Memory B cell (primary cell): Measurements from ENCODE around the gene CDC73.

Experiments used
- ATAC-seq: fragments of 150-1000 bp; cut with Tn5 transposase; 2 replicates; pipeline ENCODE4 v1.10.0; 2021; ENCODE audit warnings: low read depth, mild to moderate bottlenecking, moderate library complexity
- DNase-seq, 2 donors: peaks; one replicate each; pipeline ENCODE4 v3.0.0; 2022; ENCODE audit warnings: low spot score in 2 of 2
- H3K27ac Mint-ChIP-seq: one replicate; pipeline ENCODE4 v1.8.0; 2022; ENCODE audit warnings: mild to moderate bottlenecking, moderate library complexity, mixed read lengths
- H3K27me3 Mint-ChIP-seq: one replicate; pipeline ENCODE4 v1.8.0; 2022; ENCODE audit warnings: mixed read lengths
- H3K36me3 Mint-ChIP-seq: one replicate; pipeline ENCODE4 v1.8.0; 2022; ENCODE audit warnings: mild to moderate bottlenecking, mixed read lengths
- H3K4me1 Mint-ChIP-seq: one replicate; pipeline ENCODE4 v1.8.0; 2022; ENCODE audit warnings: mixed read lengths
- H3K4me3 Mint-ChIP-seq: one replicate; pipeline ENCODE4 v1.8.0; 2022; ENCODE audit warnings: mild to moderate bottlenecking, moderate library complexity, mixed read lengths
- H3K9me3 Mint-ChIP-seq: one replicate; pipeline ENCODE4 v1.8.0; 2022; ENCODE audit warnings: mixed read lengths

Gene CDC73

DNA sequence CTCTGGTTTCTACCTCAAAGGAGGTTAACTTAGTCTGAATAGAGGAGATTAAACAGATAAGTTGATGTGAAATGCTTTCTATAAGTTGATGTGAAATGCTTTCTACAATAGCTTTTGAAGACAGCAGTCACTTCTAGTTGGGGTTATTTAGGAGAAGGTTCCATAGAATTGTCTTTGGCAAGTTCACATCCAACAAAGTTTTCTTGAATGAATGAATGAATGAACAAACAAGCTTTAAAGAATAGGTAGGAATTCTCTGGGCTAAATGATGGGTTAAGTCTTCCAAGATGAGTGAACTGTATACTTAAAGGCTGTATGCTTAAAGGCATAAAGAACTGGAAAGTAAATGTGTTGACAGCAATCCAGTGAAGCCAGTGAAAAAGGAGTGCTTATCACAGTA, 1.9 kb downstream of the CDC73 start:
- Mint-ChIP-seq H3K27me3 (no peaks in the 10 kb centered on the region), H3K27ac (peak overlapping the region; percentile 66), H3K36me3 (peaks cover 2% of the 10 kb centered on the region), H3K4me1 (peaks cover 17% of the 10 kb centered on the region), H3K4me3 (peak overlapping the region; percentile 50), H3K9me3 (no peaks in the 10 kb centered on the region)
- DNase-seq: no peak
- ATAC-seq: no peak

- Mint-ChIP-seq H3K4me1 (peaks cover 19% of the 10 kb centered on the region), H3K27me3 (no peaks in the 10 kb centered on the region)
These were observed 3.5 kb downstream of the CDC73 start for GRCh38 chr1:193125369-193125768.

GRCh38 chr1:193131266-193131860, 9.5 kb downstream of the CDC73 start:
- no peaks in the 10 kb centered on the region for H3K27me3 Mint-ChIP-seq
- ATAC-seq: no peak
- no peak for DNase-seq
- H3K9me3 Mint-ChIP-seq: no peaks in the 10 kb centered on the region
- H3K4me3 Mint-ChIP-seq: no peak overlapping the region
- peaks cover 13% of the 10 kb centered on the region for H3K4me1 Mint-ChIP-seq
- H3K36me3 Mint-ChIP-seq: peaks cover 22% of the 10 kb centered on the region
- H3K27ac Mint-ChIP-seq: peak overlapping the region; percentile 3

More at GRCh38 chr1:193125369-193125768, 3.5 kb downstream of the CDC73 start:
- H3K4me3 Mint-ChIP-seq: no peak overlapping the region
- H3K36me3 Mint-ChIP-seq: peaks cover 4% of the 10 kb centered on the region
- no peaks in the 10 kb centered on the region for H3K9me3 Mint-ChIP-seq
- ATAC-seq: no peak
- DNase-seq: no peak
- no peak overlapping the region for H3K27ac Mint-ChIP-seq

DNA sequence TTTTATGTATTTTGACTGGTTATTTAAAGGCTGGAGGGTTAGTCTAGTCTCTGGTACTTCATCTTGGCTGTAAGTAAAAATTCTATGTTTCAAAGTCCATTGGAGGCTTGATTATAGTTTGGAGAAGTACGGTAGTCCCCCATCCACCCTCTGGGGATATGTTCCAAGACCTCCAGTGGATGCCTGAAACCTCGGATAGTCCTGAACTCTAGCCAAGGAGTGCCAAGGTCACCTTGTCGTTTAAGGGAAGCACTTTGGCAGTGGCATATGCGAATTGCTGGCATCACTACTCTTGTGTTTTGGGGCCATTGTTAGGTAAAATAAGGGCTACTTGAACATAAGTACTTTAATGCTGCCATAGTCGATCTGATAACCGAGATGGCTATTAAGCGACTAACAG, 18.4 kb downstream of the CDC73 start:
- H3K36me3 Mint-ChIP-seq: peaks cover 27% of the 10 kb centered on the region
- H3K9me3 Mint-ChIP-seq: no peaks in the 10 kb centered on the region
- DNase-seq: no peak
- ATAC-seq: no peak
- no peak overlapping the region for H3K27ac Mint-ChIP-seq
- H3K4me3 Mint-ChIP-seq: no peak overlapping the region
- no peaks in the 10 kb centered on the region for H3K4me1 Mint-ChIP-seq
- no peaks in the 10 kb centered on the region for H3K27me3 Mint-ChIP-seq

GRCh38 chr1:193141804-193142203, 20.0 kb downstream of the CDC73 start:
- no peak for DNase-seq

DNA sequence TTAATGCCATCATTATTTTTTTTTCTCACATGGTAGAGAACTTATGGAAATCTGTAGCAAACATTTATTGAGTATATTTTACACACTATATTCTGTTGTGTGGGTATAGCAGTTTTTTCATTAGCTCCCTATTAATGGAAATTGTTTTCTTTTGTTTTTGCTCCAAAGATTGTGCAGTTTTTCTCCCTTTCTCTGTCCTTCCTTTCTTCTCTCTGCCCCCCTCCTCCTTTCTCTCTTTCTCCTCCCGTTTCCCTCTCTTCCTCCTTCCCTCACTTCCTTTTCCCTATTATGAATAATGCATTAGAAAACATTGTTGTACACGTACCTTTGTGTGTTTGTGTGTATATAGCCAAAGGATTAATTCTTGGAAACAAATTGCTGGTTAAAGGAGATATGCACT, 20.6 kb downstream of the CDC73 start:
- Mint-ChIP-seq H3K27me3 (no peaks in the 10 kb centered on the region), H3K27ac (no peak overlapping the region), H3K36me3 (peaks cover 37% of the 10 kb centered on the region), H3K9me3 (no peaks in the 10 kb centered on the region), H3K4me1 (no peaks in the 10 kb centered on the region), H3K4me3 (no peak overlapping the region)
- ATAC-seq (no peak), DNase-seq (no peak)

More at GRCh38 chr1:193141804-193142203, 20.0 kb downstream of the CDC73 start:
- peak overlapping the region; percentile 53 for H3K27ac Mint-ChIP-seq
- no peaks in the 10 kb centered on the region for H3K27me3 Mint-ChIP-seq
- no peak overlapping the region for H3K4me3 Mint-ChIP-seq
- H3K36me3 Mint-ChIP-seq: peaks cover 36% of the 10 kb centered on the region
- H3K4me1 Mint-ChIP-seq: no peaks in the 10 kb centered on the region
- ATAC-seq: no peak
- H3K9me3 Mint-ChIP-seq: no peaks in the 10 kb centered on the region

DNA sequence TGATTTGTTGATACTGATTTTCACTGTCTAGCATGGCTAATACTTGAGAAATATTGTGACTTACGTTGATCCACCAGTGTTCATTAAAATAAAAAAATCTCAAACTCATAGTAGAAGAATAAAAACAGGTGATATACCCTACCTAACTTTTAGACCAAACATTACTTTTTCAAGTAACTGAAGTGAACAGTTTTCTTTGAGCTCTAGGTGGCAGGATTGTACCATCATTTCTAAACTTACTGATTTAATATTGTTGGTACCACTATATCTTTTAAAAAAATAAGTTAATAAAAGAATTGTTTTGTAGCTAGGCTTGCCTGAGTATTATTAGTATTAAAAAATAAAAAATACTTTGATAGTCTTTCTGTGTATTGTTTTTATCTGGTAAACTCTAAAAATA, 21.5 kb downstream of the CDC73 start:
- ATAC-seq (no peak), DNase-seq (no peak)
- H3K9me3 Mint-ChIP-seq: no peaks in the 10 kb centered on the region
- no peak overlapping the region for H3K27ac Mint-ChIP-seq
- H3K27me3 Mint-ChIP-seq: no peaks in the 10 kb centered on the region
- H3K36me3 Mint-ChIP-seq: peaks cover 35% of the 10 kb centered on the region
- no peaks in the 10 kb centered on the region for H3K4me1 Mint-ChIP-seq
- H3K4me3 Mint-ChIP-seq: no peak overlapping the region

GRCh38 chr1:193144361-193144938, 22.6 kb downstream of the CDC73 start:
- no peak for ATAC-seq
- H3K9me3 Mint-ChIP-seq: no peaks in the 10 kb centered on the region
- no peak overlapping the region for H3K27ac Mint-ChIP-seq
- H3K36me3 Mint-ChIP-seq: peaks cover 30% of the 10 kb centered on the region
- no peaks in the 10 kb centered on the region for H3K27me3 Mint-ChIP-seq
- H3K4me3 Mint-ChIP-seq: no peak overlapping the region
- no peaks in the 10 kb centered on the region for H3K4me1 Mint-ChIP-seq
- no peak for DNase-seq

DNA sequence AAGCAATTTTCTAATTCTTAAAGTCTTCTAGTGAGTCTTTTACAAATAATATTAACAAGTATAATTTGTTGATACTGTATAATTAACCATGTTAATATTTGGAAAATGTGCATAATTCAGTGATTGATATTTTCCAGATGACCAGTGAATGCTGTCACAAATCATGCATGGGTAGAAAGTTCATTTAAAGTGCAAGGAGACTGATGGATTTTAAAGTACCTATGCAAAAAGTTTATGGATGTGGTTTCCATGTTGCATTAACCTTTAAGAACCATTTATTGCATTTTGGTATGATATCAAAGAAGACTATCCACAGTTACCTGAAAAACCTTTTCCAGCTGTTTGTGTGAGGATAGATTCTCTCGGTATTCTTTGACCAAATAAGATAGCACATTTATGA, 23.2 kb downstream of the CDC73 start:
- no peak for ATAC-seq
- H3K4me1 Mint-ChIP-seq: no peaks in the 10 kb centered on the region
- no peak overlapping the region for H3K4me3 Mint-ChIP-seq
- DNase-seq: no peak
- no peaks in the 10 kb centered on the region for H3K9me3 Mint-ChIP-seq
- H3K36me3 Mint-ChIP-seq: peaks cover 24% of the 10 kb centered on the region
- H3K27me3 Mint-ChIP-seq: no peaks in the 10 kb centered on the region
- no peak overlapping the region for H3K27ac Mint-ChIP-seq

- no peak for ATAC-seq
- peaks cover 18% of the 10 kb centered on the region for H3K36me3 Mint-ChIP-seq
- peaks cover 11% of the 10 kb centered on the region for H3K4me1 Mint-ChIP-seq
- no peak overlapping the region for H3K4me3 Mint-ChIP-seq
- no peak for DNase-seq
- no peaks in the 10 kb centered on the region for H3K27me3 Mint-ChIP-seq
- H3K27ac Mint-ChIP-seq: peak overlapping the region; percentile 66
- no peaks in the 10 kb centered on the region for H3K9me3 Mint-ChIP-seq
These were observed 34.4 kb downstream of the CDC73 start for GRCh38 chr1:193156117-193156821.

GRCh38 chr1:193156822-193157142, 35.0 kb downstream of the CDC73 start:
- DNase-seq (no peak), ATAC-seq (no peak)
- Mint-ChIP-seq H3K4me3 (no peak overlapping the region), H3K4me1 (peaks cover 11% of the 10 kb centered on the region), H3K9me3 (no peaks in the 10 kb centered on the region), H3K27me3 (no peaks in the 10 kb centered on the region), H3K27ac (peak overlapping the region; percentile 66), H3K36me3 (peaks cover 15% of the 10 kb centered on the region)

GRCh38 chr1:193157360-193157759, 35.5 kb downstream of the CDC73 start:
- H3K4me1 Mint-ChIP-seq: peaks cover 11% of the 10 kb centered on the region
- H3K4me3 Mint-ChIP-seq: no peak overlapping the region
- no peaks in the 10 kb centered on the region for H3K27me3 Mint-ChIP-seq
- no peak for DNase-seq
- no peak for ATAC-seq
- peaks cover 13% of the 10 kb centered on the region for H3K36me3 Mint-ChIP-seq
- no peaks in the 10 kb centered on the region for H3K9me3 Mint-ChIP-seq
- peak overlapping the region; percentile 66 for H3K27ac Mint-ChIP-seq

- peaks cover 12% of the 10 kb centered on the region for H3K36me3 Mint-ChIP-seq
- ATAC-seq (no peak), DNase-seq (no peak)
- H3K9me3 Mint-ChIP-seq: no peaks in the 10 kb centered on the region
- H3K4me1 Mint-ChIP-seq: peaks cover 13% of the 10 kb centered on the region
- no peaks in the 10 kb centered on the region for H3K27me3 Mint-ChIP-seq
- no peak overlapping the region for H3K27ac Mint-ChIP-seq
- no peak overlapping the region for H3K4me3 Mint-ChIP-seq
These were observed 54.3 kb downstream of the CDC73 start for GRCh38 chr1:193176113-193176512.

- Mint-ChIP-seq H3K4me1 (peaks cover 13% of the 10 kb centered on the region), H3K27me3 (no peaks in the 10 kb centered on the region), H3K4me3 (no peak overlapping the region), H3K9me3 (no peaks in the 10 kb centered on the region), H3K27ac (no peak overlapping the region), H3K36me3 (peaks cover 9% of the 10 kb centered on the region)
- DNase-seq (no peak), ATAC-seq (no peak)
These were observed 55.0 kb downstream of the CDC73 start for GRCh38 chr1:193176788-193177187.

- no peaks in the 10 kb centered on the region for H3K9me3 Mint-ChIP-seq
- DNase-seq: no peak
- H3K27ac Mint-ChIP-seq: peak overlapping the region; percentile 47
- no peak overlapping the region for H3K4me3 Mint-ChIP-seq
- peaks cover 8% of the 10 kb centered on the region for H3K36me3 Mint-ChIP-seq
- H3K27me3 Mint-ChIP-seq: no peaks in the 10 kb centered on the region
- H3K4me1 Mint-ChIP-seq: peaks cover 13% of the 10 kb centered on the region
- no peak for ATAC-seq
These were observed 57.3 kb downstream of the CDC73 start for GRCh38 chr1:193179094-193179493.
